Stimulated activated CD8-positive, alpha-beta memory T cell treated with anti-CD3 and anti-CD28 coated beads, Interleukin-12 subunit alpha, Interleukin-12 subunit beta, amount 100 ng/mL, for 1 hour (primary cell): Measurements from ENCODE around the gene HCN3.
"Not testable (repeated sequence)": the region's sequence is repeated elsewhere in the genome, so short reads cannot be mapped to it uniquely, and the experiment has no call there.

Source experiments
- DNase-seq: peaks from one replicate; pipeline ENCODE4 v3.0.0-alpha.2; 2020; ENCODE audit warnings: low read depth

HCN3 gene

GRCh38 chr1:155309423-155310021 is 32.3 kb downstream of the HCN3 start:
- DNase-seq = no peak

GRCh38 chr1:155313261-155313660 is 36.0 kb downstream of the HCN3 start:
- DNase-seq = no peak

GRCh38 chr1:155316922-155317321 is 39.7 kb downstream of the HCN3 start:
- no peak for DNase-seq

GRCh38 chr1:155318082-155318481 is 40.8 kb downstream of the HCN3 start:
- no peak for DNase-seq

- no peak for DNase-seq
These were observed 42.3 kb downstream of the HCN3 start for GRCh38 chr1:155319536-155319935.

GRCh38 chr1:155320252-155320651 is 43.0 kb downstream of the HCN3 start:
- DNase-seq = no peak

GRCh38 chr1:155320661-155321617 is 43.7 kb downstream of the HCN3 start, which contains the start of gene RUSC1:
Gene RUSC1 (plus strand): TSS chr1:155320894. CDS start chr1:155321774, 880 bp downstream.
- peak; percentile 42 for DNase-seq

- DNase-seq = no peak
These were observed 44.6 kb downstream of the HCN3 start for GRCh38 chr1:155321639-155322503.

- DNase-seq = no peak
These were observed 45.3 kb downstream of the HCN3 start for GRCh38 chr1:155322571-155322952.

- DNase-seq = peak; percentile 75
These were observed 45.9 kb downstream of the HCN3 start for GRCh38 chr1:155322953-155323728.

GRCh38 chr1:155323729-155324036 is 46.4 kb downstream of the HCN3 start:
- DNase-seq = peak; percentile 67

GRCh38 chr1:155324037-155324716 is 46.9 kb downstream of the HCN3 start:
- peak; percentile 67 for DNase-seq

- no peak for DNase-seq
These were observed 47.7 kb downstream of the HCN3 start for GRCh38 chr1:155324717-155325602.

- DNase-seq = no peak
These were observed 48.3 kb downstream of the HCN3 start for GRCh38 chr1:155325603-155325893.

- no peak for DNase-seq
These were observed 48.8 kb downstream of the HCN3 start for GRCh38 chr1:155326020-155326526.

- no peak for DNase-seq
These were observed 49.4 kb downstream of the HCN3 start for GRCh38 chr1:155326631-155327037.

- DNase-seq = no peak
These were observed 50.7 kb downstream of the HCN3 start for GRCh38 chr1:155327981-155328380.

GRCh38 chr1:155328856-155329255 is 51.6 kb downstream of the HCN3 start:
- DNase-seq = not testable (repeated sequence)

GRCh38 chr1:155329980-155330598 is 52.8 kb downstream of the HCN3 start:
- DNase-seq = no peak

- DNase-seq = no peak
These were observed 57.7 kb downstream of the HCN3 start for GRCh38 chr1:155334962-155335361.
